ENCODE measurements around the gene C10orf90.

Gene C10orf90

DNA sequence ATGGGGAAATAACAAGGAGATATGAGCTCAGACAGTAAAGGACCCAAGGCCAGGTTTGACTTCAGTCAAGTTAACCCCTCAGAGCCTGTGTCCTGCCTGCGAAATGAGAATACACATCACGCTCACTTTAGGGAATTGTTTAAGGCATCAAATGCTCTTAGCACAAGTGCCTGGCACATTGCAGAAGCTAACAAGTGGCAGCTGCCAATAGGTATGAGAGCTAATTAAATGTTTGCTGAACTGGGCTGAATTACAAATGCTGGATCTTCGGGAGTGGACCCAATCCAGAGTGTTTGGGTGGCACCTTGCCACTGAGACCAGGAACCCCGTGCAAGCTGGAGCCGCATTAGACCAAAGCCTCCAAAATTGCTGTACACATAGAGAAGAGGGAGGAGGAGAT, 136.8 kb downstream of the C10orf90 start:
- Histone ChIP-seq H3K36me3 (ENCODE audit: insufficient read depth, low read length) (no peaks in the 10 kb centered on the region), H3K4me1 (ENCODE audit: insufficient read depth, low read length, poor library complexity, severe bottlenecking) (no peaks in the 10 kb centered on the region), H3K27me3 (ENCODE audit: insufficient read depth, low read length, poor library complexity, severe bottlenecking) (no peaks in the 10 kb centered on the region), H3K9me3 (ENCODE audit: insufficient read depth, low read depth, low read length) (no peaks in the 10 kb centered on the region; the same call in 1 of the 2 replicates), H3K9ac (ENCODE audit: low read depth, low read length, poor library complexity, severe bottlenecking) (no peak overlapping the region), H2AFZ (ENCODE audit: low read length) (no peak overlapping the region), H3F3A (ENCODE audit: low read depth) (no peaks in the 10 kb centered on the region), H3K4me2 (ENCODE audit: low read depth, low read length, poor library complexity, severe bottlenecking) (no peak overlapping the region), H3K79me2 (ENCODE audit: insufficient read depth, low read length) (no peaks in the 10 kb centered on the region), H3K4me3 (ENCODE audit: low read length, poor library complexity, severe bottlenecking) (no peak overlapping the region), H3K9me2 (replicated peaks; ENCODE audit: low read depth, low read length) (no peaks in the 10 kb centered on the region), H4K20me1 (ENCODE audit: insufficient read depth, low read length, poor library complexity, severe bottlenecking) (no peaks in the 10 kb centered on the region)
- TF ChIP-seq EZH2phosphoT487 (IDR thresholded peaks at IDR 0.05; ENCODE audit: borderline replicate concordance), result no peak
- TF ChIP-seq, protein P1, sequence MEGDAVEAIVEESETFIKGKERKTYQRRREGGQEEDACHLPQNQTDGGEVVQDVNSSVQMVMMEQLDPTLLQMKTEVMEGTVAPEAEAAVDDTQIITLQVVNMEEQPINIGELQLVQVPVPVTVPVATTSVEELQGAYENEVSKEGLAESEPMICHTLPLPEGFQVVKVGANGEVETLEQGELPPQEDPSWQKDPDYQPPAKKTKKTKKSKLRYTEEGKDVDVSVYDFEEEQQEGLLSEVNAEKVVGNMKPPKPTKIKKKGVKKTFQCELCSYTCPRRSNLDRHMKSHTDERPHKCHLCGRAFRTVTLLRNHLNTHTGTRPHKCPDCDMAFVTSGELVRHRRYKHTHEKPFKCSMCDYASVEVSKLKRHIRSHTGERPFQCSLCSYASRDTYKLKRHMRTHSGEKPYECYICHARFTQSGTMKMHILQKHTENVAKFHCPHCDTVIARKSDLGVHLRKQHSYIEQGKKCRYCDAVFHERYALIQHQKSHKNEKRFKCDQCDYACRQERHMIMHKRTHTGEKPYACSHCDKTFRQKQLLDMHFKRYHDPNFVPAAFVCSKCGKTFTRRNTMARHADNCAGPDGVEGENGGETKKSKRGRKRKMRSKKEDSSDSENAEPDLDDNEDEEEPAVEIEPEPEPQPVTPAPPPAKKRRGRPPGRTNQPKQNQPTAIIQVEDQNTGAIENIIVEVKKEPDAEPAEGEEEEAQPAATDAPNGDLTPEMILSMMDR (conservative IDR thresholded peaks at IDR 0.05; ENCODE audit: low read length), result no peak

DNA sequence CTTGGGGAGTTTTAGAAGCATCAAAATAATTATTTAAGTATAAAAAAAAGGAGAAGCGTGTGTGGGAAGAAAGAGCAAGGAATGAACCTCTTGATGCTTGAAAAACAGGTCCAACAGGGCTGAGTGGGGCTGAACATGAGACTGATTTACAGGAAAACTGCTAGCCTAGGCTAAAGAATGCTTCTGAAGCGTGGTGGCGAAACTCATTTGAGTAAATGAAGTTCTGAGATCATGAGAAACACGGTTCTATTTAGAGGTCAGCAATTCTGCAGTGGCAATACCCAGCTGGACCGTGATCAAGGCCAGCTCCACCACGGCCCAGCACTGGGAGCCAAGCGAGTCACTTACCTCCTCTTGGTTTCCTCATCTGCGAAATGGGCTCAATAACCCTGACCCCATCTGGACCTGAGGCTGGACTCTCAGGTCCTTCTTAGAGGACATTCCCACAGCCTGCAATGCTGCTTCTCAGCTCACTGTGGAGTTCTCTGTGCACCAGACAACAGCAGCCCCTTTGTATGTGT, 142.1 kb downstream of the C10orf90 start:
- TF ChIP-seq EZH2phosphoT487 (IDR thresholded peaks at IDR 0.05; ENCODE audit: borderline replicate concordance), result no peak
- TF ChIP-seq, protein P1 (conservative IDR thresholded peaks at IDR 0.05; ENCODE audit: low read length), result no peak
- H3F3A ChIP-seq (ENCODE audit: low read depth), result no peaks in the 10 kb centered on the region

DNA sequence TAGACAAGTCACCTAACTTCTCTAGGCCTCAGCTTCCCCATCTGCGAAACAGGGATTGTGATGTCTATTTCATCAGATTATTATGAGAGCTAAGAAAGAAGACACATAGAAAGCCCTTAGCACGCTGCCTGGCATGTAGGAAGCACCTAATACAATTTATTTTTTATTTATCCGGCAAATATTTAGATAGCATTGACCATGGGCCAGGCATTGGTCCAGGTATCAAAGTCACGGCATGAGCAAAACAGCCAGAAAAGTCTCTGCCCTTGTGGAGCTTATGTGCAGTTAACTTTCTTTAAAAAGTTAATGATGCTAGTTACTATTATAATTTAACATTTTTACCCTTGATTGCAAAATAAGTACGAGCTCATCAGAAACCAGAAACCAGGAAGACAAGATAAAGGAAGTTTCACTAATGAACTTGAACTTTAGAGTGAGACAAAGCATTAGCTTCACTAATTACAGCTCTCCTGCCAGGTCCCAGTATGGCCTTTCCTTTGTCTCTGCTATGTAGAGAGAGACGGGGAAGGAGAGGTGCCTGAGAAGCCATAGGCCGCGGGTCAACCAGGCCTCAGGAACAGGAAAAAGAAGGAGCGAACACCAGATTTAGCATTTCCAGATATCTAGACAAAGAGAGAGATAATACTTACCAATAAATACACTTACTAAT, 142.7 kb downstream of the C10orf90 start:
- no peaks in the 10 kb centered on the region for H4K20me1 ChIP-seq (ENCODE audit: insufficient read depth, low read length, poor library complexity, severe bottlenecking)
- no peaks in the 10 kb centered on the region for H3F3A ChIP-seq (ENCODE audit: low read depth)
- no peak overlapping the region for H2AFZ ChIP-seq (ENCODE audit: low read length)
- no peak overlapping the region for H3K4me3 ChIP-seq (ENCODE audit: low read length, poor library complexity, severe bottlenecking)
- H3K36me3 ChIP-seq (ENCODE audit: insufficient read depth, low read length), result no peaks in the 10 kb centered on the region
- H3K9ac ChIP-seq (ENCODE audit: low read depth, low read length, poor library complexity, severe bottlenecking), result no peak overlapping the region
- no peak overlapping the region for H3K4me2 ChIP-seq (ENCODE audit: low read depth, low read length, poor library complexity, severe bottlenecking)
- TF ChIP-seq, protein P1 (conservative IDR thresholded peaks at IDR 0.05; ENCODE audit: low read length), result no peak
- TF ChIP-seq EZH2phosphoT487 (IDR thresholded peaks at IDR 0.05; ENCODE audit: borderline replicate concordance), result no peak
- H3K9me3 ChIP-seq (ENCODE audit: insufficient read depth, low read depth, low read length), result peaks cover 6% of the 10 kb centered on the region; the same call in 1 of the 2 replicates
- H3K27me3 ChIP-seq (ENCODE audit: insufficient read depth, low read length, poor library complexity, severe bottlenecking), result no peaks in the 10 kb centered on the region
- no peaks in the 10 kb centered on the region for H3K79me2 ChIP-seq (ENCODE audit: insufficient read depth, low read length)
- H3K4me1 ChIP-seq (ENCODE audit: insufficient read depth, low read length, poor library complexity, severe bottlenecking), result no peaks in the 10 kb centered on the region
- H3K9me2 ChIP-seq (replicated peaks; ENCODE audit: low read depth, low read length), result no peaks in the 10 kb centered on the region

More for the DNA sequence above, 142.1 kb downstream of the C10orf90 start:
- Histone ChIP-seq H3K9me2 (replicated peaks; ENCODE audit: low read depth, low read length) (no peaks in the 10 kb centered on the region), H3K9ac (ENCODE audit: low read depth, low read length, poor library complexity, severe bottlenecking) (no peak overlapping the region), H3K79me2 (ENCODE audit: insufficient read depth, low read length) (no peaks in the 10 kb centered on the region), H3K4me3 (ENCODE audit: low read length, poor library complexity, severe bottlenecking) (no peak overlapping the region), H3K9me3 (ENCODE audit: insufficient read depth, low read depth, low read length) (peaks cover 6% of the 10 kb centered on the region; the same call in 1 of the 2 replicates), H3K4me1 (ENCODE audit: insufficient read depth, low read length, poor library complexity, severe bottlenecking) (no peaks in the 10 kb centered on the region), H3K36me3 (ENCODE audit: insufficient read depth, low read length) (no peaks in the 10 kb centered on the region), H3K27me3 (ENCODE audit: insufficient read depth, low read length, poor library complexity, severe bottlenecking) (no peaks in the 10 kb centered on the region), H4K20me1 (ENCODE audit: insufficient read depth, low read length, poor library complexity, severe bottlenecking) (no peaks in the 10 kb centered on the region), H2AFZ (ENCODE audit: low read length) (no peak overlapping the region), H3K4me2 (ENCODE audit: low read depth, low read length, poor library complexity, severe bottlenecking) (no peak overlapping the region)
